Astrocyte (in vitro differentiated cells and primary cell): ENCODE measurements around the gene DCAF4. TPM values are rescaled to one million over a fixed set of nuclear protein-coding genes. Genes with fewer than 3 reads are reported as not detected.
"Not testable (repeated sequence)": the region's sequence is repeated elsewhere in the genome, so short reads cannot be mapped to it uniquely, and the experiment has no call there.

ENCODE experiments used
- DNase-seq: peaks from one replicate; pipeline ENCODE4 v3.0.0-alpha.2; 2010; ENCODE audit warnings: low read depth
- FAIRE-seq: peaks from 2 replicates; lab custom pipeline; 2011; peaks lifted over from hg19 to GRCh38; lab: Jason Lieb, UNC
- H2AFZ ChIP-seq: 2 replicates; pipeline ENCODE4 v1.6.0; 2012; ENCODE audit warnings: low read depth, low read length, inconsistent platforms
- H3K27ac ChIP-seq: 2 replicates; pipeline ENCODE4 v1.5.1; 2011; ENCODE audit warnings: low read depth, low read length, inconsistent platforms
- H3K27me3 ChIP-seq: 2 replicates; pipeline ENCODE4 v1.6.0; 2011; ENCODE audit warnings: low read length, inconsistent platforms; ENCODE audit not compliant: insufficient read depth
- H3K36me3 ChIP-seq: 2 replicates; pipeline ENCODE4 v1.5.1; 2011; ENCODE audit warnings: low read length, inconsistent platforms; ENCODE audit not compliant: insufficient read depth
- H3K4me1 ChIP-seq: 2 replicates; pipeline ENCODE4 v1.5.1; 2011; ENCODE audit warnings: low read length, inconsistent platforms; ENCODE audit not compliant: insufficient read depth
- H3K4me2 ChIP-seq: 2 replicates; pipeline ENCODE4 v1.6.0; 2012; ENCODE audit warnings: low read length, inconsistent platforms
- H3K4me3 ChIP-seq: 2 replicates; pipeline ENCODE4 v1.5.1; 2011; ENCODE audit warnings: low read depth, mild to moderate bottlenecking, low read length, inconsistent platforms; ENCODE audit not compliant: insufficient read depth
- H3K79me2 ChIP-seq: 2 replicates; pipeline ENCODE4 v1.6.0; 2012; ENCODE audit warnings: mild to moderate bottlenecking, low read length, inconsistent platforms; ENCODE audit not compliant: insufficient read depth
- H3K9ac ChIP-seq: 2 replicates; pipeline ENCODE4 v1.6.0; 2012; ENCODE audit warnings: mild to moderate bottlenecking, low read length, inconsistent platforms
- H3K9me3 ChIP-seq: 2 replicates; pipeline ENCODE4 v1.5.1; 2012; ENCODE audit warnings: low read depth, mild to moderate bottlenecking, low read length, inconsistent platforms; ENCODE audit not compliant: insufficient read depth
- H4K20me1 ChIP-seq: 2 replicates; pipeline ENCODE4 v1.6.0; 2012; ENCODE audit warnings: low read length, inconsistent platforms; ENCODE audit not compliant: insufficient read depth
- H3K27ac Mint-ChIP-seq: one replicate; pipeline ENCODE4 v1.8.0; 2021; ENCODE audit warnings: mild to moderate bottlenecking, mixed read lengths; ENCODE audit not compliant: unreplicated experiment
- H3K27me3 Mint-ChIP-seq: one replicate; pipeline ENCODE4 v1.8.0; 2021; ENCODE audit warnings: low read depth, mixed read lengths; ENCODE audit not compliant: unreplicated experiment
- H3K36me3 Mint-ChIP-seq: one replicate; pipeline ENCODE4 v1.8.0; 2021; ENCODE audit warnings: low read depth, mixed read lengths; ENCODE audit not compliant: unreplicated experiment
- H3K4me1 Mint-ChIP-seq: one replicate; pipeline ENCODE4 v1.8.0; 2021; ENCODE audit warnings: low read depth, mixed read lengths; ENCODE audit not compliant: unreplicated experiment
- H3K4me3 Mint-ChIP-seq: one replicate; pipeline ENCODE4 v1.8.0; 2021; ENCODE audit warnings: mild to moderate bottlenecking, moderate library complexity, mixed read lengths; ENCODE audit not compliant: unreplicated experiment
- H3K9me3 Mint-ChIP-seq: one replicate; pipeline ENCODE4 v1.8.0; 2021; ENCODE audit warnings: mild to moderate bottlenecking, mixed read lengths; ENCODE audit not compliant: unreplicated experiment
- EZH2 ChIP-seq: IDR thresholded peaks from 2 replicates; pipeline ENCODE4 v1.6.1; 2012; ENCODE audit warnings: mild to moderate bottlenecking, low read length, inconsistent platforms; ENCODE audit not compliant: insufficient read depth
- total RNA-seq: library from RNA; stranded (reverse); gene quantifications from 2 replicates; pipeline ENCODE4 v1.2.1, GENCODE V29; 2021
- TF ChIP-seq, protein P1 (sequence below): IDR thresholded peaks from 2 replicates; pipeline ENCODE4 v1.5.1; 2011; ENCODE audit warnings: low read depth, mild to moderate bottlenecking, inconsistent platforms, low read length, moderate library complexity; ENCODE audit not compliant: insufficient read depth

DCAF4 gene
- total RNA-seq, 1 donor from 2014 or later = 33.5 TPM

GRCh38 chr14:72957213-72957612 lies 30.9 kb downstream of the DCAF4 start:
- no peak for FAIRE-seq
- H3K36me3 ChIP-seq = peaks cover 26% of the 10 kb centered on the region
- no peak overlapping the region for H3K4me2 ChIP-seq
- Mint-ChIP-seq H3K4me1 (peaks cover 6% of the 10 kb centered on the region), H3K36me3 (peaks cover 41% of the 10 kb centered on the region), H3K27me3 (no peaks in the 10 kb centered on the region), H3K9me3 (no peaks in the 10 kb centered on the region), H3K27ac (no peak overlapping the region), H3K4me3 (no peak overlapping the region)
- H3K4me3 ChIP-seq = no peak overlapping the region
- H4K20me1 ChIP-seq = no peaks in the 10 kb centered on the region
- H3K27me3 ChIP-seq = no peaks in the 10 kb centered on the region
- H3K9ac ChIP-seq = no peak overlapping the region
- peaks cover 3% of the 10 kb centered on the region for H3K4me1 ChIP-seq
- no peak for TF ChIP-seq EZH2
- TF ChIP-seq, protein P1, sequence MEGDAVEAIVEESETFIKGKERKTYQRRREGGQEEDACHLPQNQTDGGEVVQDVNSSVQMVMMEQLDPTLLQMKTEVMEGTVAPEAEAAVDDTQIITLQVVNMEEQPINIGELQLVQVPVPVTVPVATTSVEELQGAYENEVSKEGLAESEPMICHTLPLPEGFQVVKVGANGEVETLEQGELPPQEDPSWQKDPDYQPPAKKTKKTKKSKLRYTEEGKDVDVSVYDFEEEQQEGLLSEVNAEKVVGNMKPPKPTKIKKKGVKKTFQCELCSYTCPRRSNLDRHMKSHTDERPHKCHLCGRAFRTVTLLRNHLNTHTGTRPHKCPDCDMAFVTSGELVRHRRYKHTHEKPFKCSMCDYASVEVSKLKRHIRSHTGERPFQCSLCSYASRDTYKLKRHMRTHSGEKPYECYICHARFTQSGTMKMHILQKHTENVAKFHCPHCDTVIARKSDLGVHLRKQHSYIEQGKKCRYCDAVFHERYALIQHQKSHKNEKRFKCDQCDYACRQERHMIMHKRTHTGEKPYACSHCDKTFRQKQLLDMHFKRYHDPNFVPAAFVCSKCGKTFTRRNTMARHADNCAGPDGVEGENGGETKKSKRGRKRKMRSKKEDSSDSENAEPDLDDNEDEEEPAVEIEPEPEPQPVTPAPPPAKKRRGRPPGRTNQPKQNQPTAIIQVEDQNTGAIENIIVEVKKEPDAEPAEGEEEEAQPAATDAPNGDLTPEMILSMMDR = no peak
- no peaks in the 10 kb centered on the region for H3K79me2 ChIP-seq
- no peak overlapping the region for H2AFZ ChIP-seq
- no peak for DNase-seq
- H3K9me3 ChIP-seq = no peaks in the 10 kb centered on the region
- no peak overlapping the region for H3K27ac ChIP-seq

DNA sequence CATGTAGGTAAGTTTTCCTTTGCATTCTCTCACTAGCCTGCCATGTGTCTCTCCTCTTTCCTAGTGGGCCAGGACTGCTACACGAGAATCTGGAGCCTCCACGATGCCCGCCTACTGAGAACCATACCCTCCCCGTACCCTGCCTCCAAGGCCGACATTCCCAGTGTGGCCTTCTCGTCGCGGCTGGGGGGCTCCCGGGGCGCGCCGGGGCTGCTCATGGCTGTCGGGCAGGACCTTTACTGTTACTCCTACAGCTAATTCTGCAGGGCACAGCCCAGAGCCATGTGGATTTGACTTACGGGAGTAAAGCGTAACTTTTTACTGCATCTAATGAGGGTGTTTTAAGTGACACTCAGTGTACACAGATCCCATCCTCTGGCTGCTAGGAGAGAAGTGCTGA lies 32.3 kb downstream of the DCAF4 start:
- Histone ChIP-seq H3K27ac (no peak overlapping the region), H4K20me1 (no peaks in the 10 kb centered on the region), H3K36me3 (peaks cover 26% of the 10 kb centered on the region), H3K9me3 (no peaks in the 10 kb centered on the region), H3K4me3 (no peak overlapping the region), H3K27me3 (no peaks in the 10 kb centered on the region), H3K4me1 (peaks cover 3% of the 10 kb centered on the region), H3K79me2 (no peaks in the 10 kb centered on the region), H2AFZ (no peak overlapping the region), H3K4me2 (no peak overlapping the region), H3K9ac (no peak overlapping the region)
- TF ChIP-seq, protein P1 = no peak
- no peak for TF ChIP-seq EZH2
- FAIRE-seq (no peak), DNase-seq (no peak)
- Mint-ChIP-seq H3K36me3 (peaks cover 45% of the 10 kb centered on the region), H3K9me3 (no peaks in the 10 kb centered on the region), H3K27me3 (no peaks in the 10 kb centered on the region), H3K4me3 (no peak overlapping the region), H3K27ac (no peak overlapping the region), H3K4me1 (peaks cover 6% of the 10 kb centered on the region)

DNA sequence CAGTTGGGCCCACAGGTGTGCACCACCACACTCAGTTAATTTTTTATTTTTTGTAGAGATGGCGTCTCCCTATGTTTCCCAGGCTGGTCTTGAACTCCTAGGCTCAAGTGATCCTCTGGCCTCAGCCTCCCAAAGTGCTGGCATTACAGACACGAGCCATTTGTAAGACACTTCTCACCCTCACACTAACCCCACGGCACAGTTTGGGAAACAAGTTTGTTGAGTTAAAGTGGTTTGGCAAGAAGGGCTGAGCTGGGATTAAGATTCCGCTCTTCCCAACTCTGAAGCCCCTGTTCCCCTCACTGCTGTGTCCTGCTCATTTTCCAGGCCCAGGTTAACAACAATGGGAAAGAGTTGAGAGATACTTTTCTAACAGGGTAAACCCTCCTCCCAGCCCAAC lies 34.8 kb downstream of the DCAF4 start:
- H4K20me1 ChIP-seq, H3K4me3 ChIP-seq, H3K27ac Mint-ChIP-seq, FAIRE-seq, H2AFZ ChIP-seq, H3K79me2 ChIP-seq, DNase-seq, H3K27me3 Mint-ChIP-seq, H3K27me3 ChIP-seq, H3K4me1 Mint-ChIP-seq, H3K4me1 ChIP-seq, H3K9me3 ChIP-seq, H3K9ac ChIP-seq, H3K9me3 Mint-ChIP-seq, H3K4me3 Mint-ChIP-seq, H3K4me2 ChIP-seq: not testable (repeated sequence)
- H3K36me3 Mint-ChIP-seq = peaks cover 38% of the 10 kb centered on the region
- Histone ChIP-seq H3K36me3 (peaks cover 21% of the 10 kb centered on the region), H3K27ac (peak overlapping the region; percentile 26)
